GM19395 (cell line): Measurements from ENCODE around the gene SLC9A9.
"Not testable (repeated sequence)": the region's sequence is repeated elsewhere in the genome, so short reads cannot be mapped to it uniquely, and the experiment has no call there.

Source experiments
- ATAC-seq: cut with Tn5 transposase; IDR thresholded peaks from one replicate; pipeline ENCODE4 v1.9.1; 2021; ENCODE audit warnings: mild to moderate bottlenecking, moderate library complexity; ENCODE audit not compliant: unreplicated experiment

SLC9A9 gene

DNA sequence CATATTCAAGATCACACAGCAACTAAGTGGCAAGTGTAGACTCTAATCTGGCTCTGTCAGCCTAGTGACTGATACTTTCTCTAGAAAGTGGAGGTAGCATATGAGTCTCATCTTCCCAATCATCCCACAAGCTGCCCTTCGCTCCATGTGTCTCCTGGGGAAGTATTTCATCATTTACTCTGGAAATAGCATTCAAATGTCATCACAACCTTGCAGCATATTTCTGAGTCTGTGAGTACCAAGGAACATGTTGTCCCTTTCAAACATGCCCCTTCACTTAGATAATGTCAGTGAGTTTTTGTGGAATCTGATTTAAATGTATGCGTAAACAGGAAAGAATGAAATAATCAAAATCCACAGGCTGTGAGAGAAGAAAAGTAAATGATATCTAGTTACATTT, 322.9 kb downstream of the SLC9A9 start:
- no peak for ATAC-seq

DNA sequence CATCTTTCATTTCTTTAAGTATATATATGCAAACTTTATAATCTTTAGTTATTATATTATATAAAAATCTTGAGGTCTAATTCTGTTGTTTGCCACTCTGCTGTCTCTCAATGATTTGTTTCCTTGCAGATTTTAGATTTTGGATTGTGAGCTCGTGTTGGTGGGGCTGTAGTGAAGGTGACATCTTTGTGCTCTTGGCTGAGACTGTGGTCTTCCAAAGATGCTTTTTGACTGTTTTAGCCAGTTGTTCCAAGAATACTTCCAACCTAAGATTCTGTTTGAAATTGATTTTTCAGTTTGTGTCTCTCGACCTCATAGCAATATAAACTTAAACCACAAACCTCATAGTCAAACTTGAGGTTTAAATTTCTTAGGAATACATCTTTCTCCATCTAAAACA, 326.5 kb downstream of the SLC9A9 start:
- ATAC-seq = no peak

DNA sequence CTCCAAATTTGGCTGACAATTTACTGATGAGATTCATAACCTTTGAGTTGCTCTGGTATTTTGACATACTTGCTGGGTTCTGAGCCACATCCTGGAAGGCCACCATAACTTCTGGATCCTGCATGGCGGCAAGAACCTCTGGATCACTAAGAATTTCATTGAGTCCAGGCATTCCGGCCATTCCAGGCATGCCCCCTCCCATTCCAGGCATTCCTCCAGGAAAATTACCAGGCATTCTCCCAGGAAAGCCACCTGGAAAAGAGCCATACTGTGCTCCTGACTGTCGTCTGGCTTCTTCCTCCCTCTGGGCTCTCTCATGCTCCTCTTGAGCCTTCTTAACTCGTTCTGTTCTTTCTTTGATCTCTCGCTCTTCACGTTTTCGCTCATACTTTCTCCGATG, 331.1 kb downstream of the SLC9A9 start:
- ATAC-seq = not testable (repeated sequence)

DNA sequence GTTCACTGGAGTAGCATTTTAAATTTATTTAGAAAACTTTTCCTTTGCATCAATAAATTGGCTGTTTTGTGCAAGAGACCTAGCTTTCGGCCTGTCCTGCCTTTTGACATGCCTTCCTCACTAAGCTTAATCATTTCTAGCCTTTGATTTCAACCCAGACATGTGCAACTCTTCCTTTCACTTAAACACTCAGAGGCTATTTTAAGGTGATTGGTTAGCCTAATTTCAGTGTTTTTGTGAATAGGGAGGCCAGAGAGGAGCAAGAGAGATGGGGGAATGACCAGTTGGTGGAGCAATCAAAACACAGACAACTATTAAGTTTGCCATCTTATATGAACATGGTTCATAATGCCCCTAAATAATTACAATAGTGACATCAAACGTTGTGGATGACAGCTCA, 333.4 kb downstream of the SLC9A9 start:
- ATAC-seq = no peak

DNA sequence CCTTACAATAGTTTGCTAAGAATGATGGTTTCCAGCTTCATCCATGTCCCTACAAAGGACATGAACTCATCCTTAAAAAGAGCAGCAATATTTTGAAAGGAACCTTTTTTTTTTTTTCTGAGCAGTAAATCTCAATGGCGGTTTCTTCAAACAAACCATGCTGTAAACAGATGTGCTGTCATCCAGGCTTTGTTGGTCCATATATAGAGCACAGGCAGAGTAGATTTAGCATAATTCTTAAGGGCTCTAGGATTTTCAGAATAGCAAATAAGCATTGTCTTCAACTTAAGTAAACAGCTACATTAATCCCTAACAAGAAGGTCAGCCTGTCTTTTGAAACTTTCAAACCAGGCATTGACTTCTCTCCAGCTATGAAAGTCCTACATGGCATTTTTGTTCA, 334.2 kb downstream of the SLC9A9 start:
- ATAC-seq = no peak

DNA sequence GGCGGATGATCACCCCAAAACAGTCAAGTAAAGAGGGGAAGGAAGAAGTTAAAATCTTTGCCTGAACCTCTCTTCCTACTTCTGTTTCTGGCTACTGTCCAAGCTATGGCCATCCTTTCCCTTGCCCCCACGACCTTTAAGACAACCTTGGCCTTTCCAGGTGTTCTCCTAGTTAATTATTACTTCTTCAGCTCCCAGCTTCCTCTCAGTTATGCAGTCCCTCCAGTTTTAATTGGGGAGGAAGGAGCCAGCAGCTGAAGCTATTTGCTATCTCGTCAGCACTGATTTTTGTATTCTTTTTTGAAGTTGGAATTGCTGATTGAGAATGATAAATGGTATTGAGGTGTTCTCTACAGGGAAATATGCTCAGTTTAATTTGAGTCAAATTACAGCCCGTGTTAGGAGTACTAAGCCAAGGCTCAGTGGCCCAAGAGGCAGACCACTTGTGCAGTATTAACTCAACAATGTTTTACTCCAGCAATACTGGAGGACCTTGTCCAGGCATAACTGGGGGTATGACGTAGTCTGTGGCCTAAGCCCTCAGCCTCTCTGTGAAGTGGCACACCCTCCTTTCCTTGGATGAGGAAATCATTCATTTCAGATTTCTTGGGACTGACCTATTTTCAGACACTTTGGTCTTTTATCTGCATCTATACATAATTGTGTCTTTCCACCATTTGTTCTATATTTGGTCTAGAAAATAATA, 336.9 kb downstream of the SLC9A9 start:
- no peak for ATAC-seq

DNA sequence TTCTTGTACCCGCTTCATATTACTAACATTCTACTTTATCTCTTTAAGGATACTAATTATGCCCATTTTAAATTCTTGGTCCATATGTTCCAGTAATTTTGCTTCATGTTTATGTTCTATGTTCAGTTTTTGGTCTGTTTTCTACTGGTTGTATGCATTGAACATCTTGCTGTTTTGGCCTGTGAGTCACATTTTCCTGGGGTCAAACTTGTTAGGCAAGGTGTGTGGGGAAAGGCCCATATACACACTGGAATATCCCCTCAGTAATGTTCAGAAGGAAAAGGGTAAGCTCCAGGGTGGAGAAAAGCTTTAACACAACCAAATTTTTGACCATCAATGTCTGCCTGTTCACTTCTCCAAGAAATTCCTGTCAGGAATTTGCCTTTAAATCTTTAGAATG, 337.7 kb downstream of the SLC9A9 start:
- no peak for ATAC-seq

DNA sequence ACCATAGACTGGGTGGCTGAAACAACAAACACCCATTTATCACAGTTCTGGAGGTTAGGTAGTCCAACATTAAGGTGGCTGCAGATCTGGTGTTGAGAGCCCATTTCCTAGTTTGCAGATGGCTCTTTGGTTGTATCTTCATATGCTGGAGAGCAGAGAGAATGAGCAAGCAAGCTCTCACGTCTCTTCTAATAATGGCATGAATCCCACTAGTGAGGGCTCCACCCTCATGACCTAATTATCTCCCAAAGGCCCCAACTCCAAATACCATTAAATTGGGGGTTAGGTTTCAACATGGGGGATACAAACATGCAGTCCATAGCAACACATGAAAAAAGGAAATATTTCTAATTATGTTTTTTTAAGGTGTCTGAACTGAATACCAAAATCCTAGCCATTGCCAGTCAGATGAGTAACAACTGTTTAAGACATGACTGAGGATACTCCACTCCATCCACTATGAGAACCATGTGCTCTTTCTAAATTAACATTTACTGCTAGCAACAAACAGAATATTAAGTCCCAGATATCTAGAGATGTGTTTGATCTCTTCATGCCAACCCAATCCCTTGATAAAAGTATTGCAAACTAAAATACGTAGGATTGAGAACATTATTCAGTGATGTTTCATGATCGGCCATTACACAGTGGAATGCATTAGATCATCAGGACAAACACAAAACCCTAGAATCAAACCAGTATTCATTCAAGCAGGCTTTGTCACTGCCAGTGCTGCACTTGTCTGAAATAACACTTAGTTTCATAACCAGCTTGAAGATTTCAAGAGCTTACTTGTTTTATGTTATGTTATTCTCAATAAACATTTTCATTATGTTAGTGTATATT, 340.3 kb downstream of the SLC9A9 start:
- no peak for ATAC-seq

DNA sequence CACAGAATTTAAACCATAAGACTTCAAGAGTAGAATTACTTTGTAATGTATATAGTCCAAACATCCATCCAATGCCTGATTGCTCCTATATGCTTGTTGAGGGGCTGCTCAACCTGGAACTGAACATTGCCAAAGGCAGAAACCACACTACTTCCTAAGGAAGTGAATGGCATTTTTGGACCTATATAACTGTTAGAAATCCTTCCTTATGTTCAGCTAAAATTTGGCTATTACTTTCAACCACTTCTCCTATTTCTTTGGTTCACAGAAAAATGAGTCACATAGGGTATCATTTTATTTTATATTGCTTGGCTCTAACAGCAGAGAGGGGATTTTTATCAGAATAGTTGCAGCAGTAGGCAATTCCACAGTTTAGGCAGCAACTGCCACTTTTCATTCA, 342.1 kb downstream of the SLC9A9 start:
- no peak for ATAC-seq

DNA sequence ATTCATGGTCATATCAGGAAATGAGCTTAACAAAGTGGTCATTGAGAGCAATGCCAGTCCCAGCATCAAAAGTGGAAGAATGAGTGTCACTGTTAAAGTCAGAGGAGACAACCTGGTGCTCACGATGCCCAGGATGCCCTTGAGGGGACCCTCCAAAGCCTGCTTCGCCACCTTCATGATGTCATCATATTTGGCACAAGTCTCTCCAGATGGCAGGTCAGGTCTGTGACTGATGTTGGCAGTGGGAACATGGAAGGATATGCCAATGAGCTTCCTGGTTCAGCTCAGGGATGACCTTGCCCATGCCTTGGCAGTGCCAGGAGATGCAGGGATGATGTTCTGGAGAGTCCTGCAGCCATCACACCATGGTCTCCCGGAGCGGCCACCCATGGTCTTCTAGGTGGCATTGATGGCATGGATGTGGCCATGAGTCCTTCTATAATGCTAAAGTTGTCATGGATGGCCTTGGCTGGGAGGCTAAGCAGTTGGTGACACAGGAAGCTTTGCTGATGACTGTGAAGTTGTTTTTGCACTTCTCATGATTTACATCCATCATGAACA, 344.9 kb downstream of the SLC9A9 start:
- no peak for ATAC-seq

DNA sequence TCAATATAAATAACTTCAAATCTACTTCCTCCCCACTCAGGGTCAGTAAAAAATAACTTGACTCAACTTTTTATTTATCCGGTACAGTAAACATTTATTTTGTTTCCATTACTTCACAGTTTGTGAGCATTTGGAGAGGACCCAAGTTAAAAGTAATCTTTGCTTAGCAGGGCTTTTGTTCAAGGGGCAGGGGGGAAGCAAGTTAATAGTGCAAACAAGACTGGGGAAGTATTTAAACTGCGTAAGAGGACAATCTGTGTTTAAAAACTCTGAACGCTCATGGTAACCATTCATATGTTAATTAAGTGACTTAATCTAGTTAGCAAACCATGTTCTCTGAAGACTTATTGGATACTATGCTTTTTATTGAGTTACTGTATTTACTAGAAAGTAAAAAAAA, 346.2 kb downstream of the SLC9A9 start:
- no peak for ATAC-seq

DNA sequence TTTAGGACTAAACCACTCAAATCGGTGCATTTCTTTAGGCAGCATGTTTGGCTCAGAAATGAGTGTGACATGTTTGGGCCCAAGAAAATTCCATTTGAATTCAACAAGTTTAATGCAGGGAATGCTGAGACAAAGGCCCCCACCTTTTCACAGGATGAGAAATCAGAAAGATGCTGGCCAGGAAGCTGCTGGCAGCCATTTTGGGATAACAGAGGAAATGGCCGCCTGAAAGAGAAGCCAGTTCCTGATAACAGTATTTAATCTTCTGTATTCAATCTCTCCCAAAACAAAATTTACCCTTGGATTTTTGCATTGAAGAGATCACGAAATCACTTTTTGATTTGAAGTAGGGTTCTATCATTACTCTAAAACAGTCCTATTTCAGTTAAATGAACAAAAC, 350.9 kb downstream of the SLC9A9 start:
- ATAC-seq = no peak

DNA sequence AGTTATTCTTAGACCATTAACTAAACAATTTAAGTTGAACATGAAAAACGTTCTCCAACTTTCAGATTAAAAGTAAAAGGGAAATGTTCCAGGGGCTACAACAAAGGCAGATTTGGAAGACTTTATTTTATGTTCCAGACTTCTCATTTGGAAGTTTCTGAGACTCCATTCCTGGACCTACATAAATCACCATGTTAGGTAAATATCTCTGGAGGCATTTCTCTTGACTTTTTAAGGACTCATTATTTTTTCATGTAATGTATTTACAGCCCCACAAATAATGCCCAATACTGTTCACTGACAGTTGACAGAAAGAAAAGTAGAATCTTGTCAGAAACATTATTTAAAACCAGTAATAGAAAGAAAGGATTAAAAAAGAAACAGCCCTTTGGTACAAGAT, 352.1 kb downstream of the SLC9A9 start:
- ATAC-seq = no peak

GRCh38 chr3:143495527-143495926, 352.7 kb downstream of the SLC9A9 start:
- ATAC-seq = no peak

DNA sequence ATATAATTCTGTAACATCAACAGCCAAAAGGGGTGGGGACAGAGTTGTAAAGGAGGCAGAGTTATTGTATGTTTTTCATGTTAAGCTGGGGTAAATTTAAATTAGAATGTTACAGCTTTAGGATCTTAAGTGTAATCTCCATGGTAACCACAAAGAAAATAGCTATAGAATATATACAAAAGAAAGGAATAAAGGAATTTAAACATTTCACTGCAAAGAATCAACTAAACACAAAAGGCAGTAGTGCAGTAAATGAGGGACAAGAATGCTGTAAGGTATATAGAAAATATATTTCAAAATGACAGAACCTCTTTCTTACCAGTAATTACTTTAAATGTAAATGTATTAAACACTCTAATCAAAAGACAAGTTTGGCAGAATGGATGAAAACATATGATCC, 361.7 kb downstream of the SLC9A9 start:
- ATAC-seq = no peak

DNA sequence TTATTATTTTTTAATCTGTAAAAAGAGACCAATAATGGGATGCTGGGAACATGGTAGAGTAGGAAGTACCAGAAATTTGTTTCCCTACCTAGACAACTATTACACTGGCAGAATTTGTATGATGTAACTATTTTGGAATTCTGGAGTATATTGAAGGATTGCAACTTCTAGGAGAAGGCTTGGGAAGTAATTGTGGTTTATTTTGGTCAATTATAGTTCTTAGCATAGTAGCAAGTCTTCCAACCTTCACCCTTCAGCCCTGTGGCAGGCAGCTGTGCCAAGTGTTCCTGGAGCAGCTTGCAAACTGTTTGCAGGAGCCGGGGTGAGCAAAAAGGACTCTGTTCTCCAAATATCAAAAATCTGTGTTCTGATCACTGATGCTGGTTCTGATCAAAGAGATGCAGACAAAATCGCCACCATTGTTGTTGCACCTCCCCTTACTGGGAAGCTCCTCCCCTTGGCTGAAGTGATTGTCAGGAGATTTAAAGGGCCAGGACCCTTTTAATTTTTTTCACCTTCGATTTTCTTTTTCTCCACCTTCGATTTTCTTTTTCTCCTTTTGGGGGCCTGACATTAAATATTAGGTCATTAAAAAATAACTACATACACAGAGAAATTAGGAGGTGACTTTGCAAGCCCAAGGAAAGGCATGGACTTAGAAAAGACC, 363.3 kb downstream of the SLC9A9 start:
- ATAC-seq = no peak

DNA sequence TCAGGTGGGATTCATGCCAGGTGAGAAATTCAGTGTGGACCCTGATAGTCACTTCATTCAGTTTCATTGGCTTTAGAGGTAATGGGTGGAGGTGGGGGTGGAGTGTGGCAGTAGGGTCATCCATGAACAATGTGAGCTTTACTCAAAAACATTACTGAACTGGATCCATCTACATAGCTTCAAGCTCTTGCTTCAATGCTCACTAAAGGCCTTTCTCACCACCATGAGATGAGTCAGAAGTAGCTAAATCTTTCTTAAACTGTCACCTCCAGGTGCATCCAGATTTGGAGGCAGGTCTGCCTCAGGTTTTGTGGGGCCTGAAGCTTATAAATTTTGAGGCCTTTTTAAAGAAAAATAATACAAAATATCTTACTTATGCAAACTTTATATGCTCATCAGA, 365.1 kb downstream of the SLC9A9 start:
- ATAC-seq = no peak

DNA sequence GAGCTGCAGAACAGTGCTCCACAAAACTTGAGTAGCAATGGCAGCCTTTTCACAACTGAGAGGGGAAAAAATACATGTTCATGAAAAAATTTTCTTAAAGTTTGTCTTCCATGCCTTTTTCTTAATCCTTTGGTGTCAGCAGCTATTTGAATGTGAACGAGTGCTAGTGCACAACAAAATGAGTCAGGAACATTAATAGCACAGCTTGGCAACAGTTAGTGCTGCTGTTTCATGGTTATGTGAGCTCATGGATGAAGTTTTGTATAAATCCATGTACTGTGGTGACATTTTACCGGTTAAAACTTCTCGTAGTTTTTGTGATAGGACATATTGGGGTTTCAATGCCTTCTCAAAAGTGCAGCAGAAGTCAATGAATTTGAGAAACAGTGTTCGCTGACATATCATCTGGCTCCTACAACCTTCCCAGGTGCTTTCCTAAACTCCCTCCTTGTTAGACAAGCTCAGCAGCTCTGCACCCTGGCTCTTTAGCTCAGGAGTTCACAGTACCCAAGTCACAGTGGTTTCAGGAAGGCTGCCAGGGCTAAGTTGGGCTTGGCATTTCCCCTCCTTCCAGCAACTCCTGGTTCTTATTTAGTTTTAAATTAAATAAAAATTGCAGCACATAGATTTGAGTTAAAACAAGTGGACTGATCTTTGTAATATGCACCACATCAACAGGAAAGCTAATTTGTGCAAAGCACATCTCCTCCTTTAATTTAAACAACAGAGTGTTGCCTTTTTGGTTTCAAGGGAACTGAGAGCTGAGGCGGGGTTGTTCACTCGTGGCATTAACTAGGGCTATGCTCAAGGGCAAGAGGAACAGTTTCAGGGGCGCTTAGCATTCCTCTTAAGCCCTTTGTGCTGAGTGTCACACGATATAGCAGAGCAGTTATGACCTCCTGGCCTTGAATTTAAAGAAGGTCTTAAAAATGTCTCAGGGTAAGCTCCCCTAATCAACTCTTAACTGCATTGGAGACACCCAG, 365.9 kb downstream of the SLC9A9 start:
- peak; percentile 53 for ATAC-seq

- ATAC-seq = no peak
These were observed 367.9 kb downstream of the SLC9A9 start for GRCh38 chr3:143480344-143480743.

GRCh38 chr3:143479727-143480126, 368.5 kb downstream of the SLC9A9 start:
- no peak for ATAC-seq
